HepG2 (cell line): Measurements from ENCODE around the gene CCNYL1. TPM values are rescaled to one million over a fixed set of nuclear protein-coding genes. Genes with fewer than 3 reads are reported as not detected.
A peak's percentile ranks its signal among the peaks of the same experiment; 100 is the strongest.

ENCODE experiments used
- ATAC-seq: fragments of 200-7000 bp; cut with Tn5 transposase; 3 replicates; pipeline ENCODE4 v1.9.1; 2020; ENCODE audit warnings: mild to moderate bottlenecking, moderate library complexity
- BruUV-seq: library from RNA; stranded (reverse); fragments of 400-500 nt; replicated peaks from 2 replicates; lab custom pipeline; 2021; lab: Mats Ljungman, UMichigan
- CTCF ChIA-PET: fragments of 300-600 bp; formaldehyde crosslinking; extraction: SDS; loops from one replicate; lab custom pipeline; 2021; ENCODE audit warnings: low total read pairs, inconsistent platforms, low intra/inter-chr PET ratio; lab: Yijun Ruan, JAX
- POLR2A ChIA-PET: fragments of 350-600 bp; sonication (Branson Sonifier 250); formaldehyde crosslinking; loops from one replicate; lab custom pipeline; 2020; ENCODE audit warnings: antibody characterized with exemption, inconsistent platforms; lab: Yijun Ruan, JAX
- DNase-seq: peaks from one replicate; pipeline ENCODE4 v3.0.0-alpha.2; 2015; ENCODE audit warnings: low spot score
- FAIRE-seq: peaks from 3 replicates; lab custom pipeline; 2011; peaks lifted over from hg19 to GRCh38; lab: Jason Lieb, UNC
- H2AFZ ChIP-seq: one replicate; pipeline ENCODE4 v1.6.1; 2011; ENCODE audit warnings: low read length, inconsistent platforms
- H3K27ac ChIP-seq: fragments of 300-600 bp; 3 replicates; pipeline ENCODE4 v1.8.0; 2011; ENCODE audit warnings: mixed run types, mild to moderate bottlenecking, mixed read lengths, low read length, inconsistent platforms; ENCODE audit not compliant: insufficient read depth; ENCODE audit errors: extremely low read length
- H3K27me3 ChIP-seq, 2 experiments: fragments of 200-600 bp in 1 of 2; 2 replicates in 1 of 2; 3 replicates in 1 of 2; pipeline versions ENCODE4 v1.6.0 to v1.8.0; 2011; ENCODE audit warnings: low read length in 2 of 2, mild to moderate bottlenecking in 2 of 2, moderate library complexity in 2 of 2, inconsistent platforms in 1 of 2; ENCODE audit not compliant: insufficient read depth in 2 of 2, control insufficient read depth in 1 of 2
- H3K36me3 ChIP-seq, 2 experiments: fragments of 200-600 bp in 1 of 2; replicated peaks in 1 of 2; 2 replicates in 1 of 2; 3 replicates in 1 of 2; pipeline versions ENCODE4 v1.5.1 to v1.8.0; 2011; ENCODE audit warnings: low read length in 2 of 2, inconsistent platforms in 1 of 2; ENCODE audit not compliant: insufficient read depth in 2 of 2, control insufficient read depth in 1 of 2
- H3K4me1 ChIP-seq: 2 replicates; pipeline ENCODE4 v1.5.1; 2012; ENCODE audit warnings: low read length, inconsistent platforms; ENCODE audit not compliant: insufficient read depth
- H3K4me2 ChIP-seq: 2 replicates; pipeline ENCODE4 v1.6.0; 2011; ENCODE audit warnings: low read depth, low read length, inconsistent platforms
- H3K4me3 ChIP-seq, 3 experiments: fragments of 200-600 bp in 1 of 3; sonication (generic), shearing (Covaris generic) in 1 of 3; replicated peaks in 1 of 3; 2 replicates each; pipeline ENCODE4 v1.5.1; 2011 to 2016; ENCODE audit warnings: low read length in 3 of 3, inconsistent platforms in 2 of 3, low read depth in 2 of 3, mild to moderate bottlenecking in 2 of 3, control low read depth in 1 of 3, mixed read lengths in 1 of 3; ENCODE audit not compliant: insufficient read depth in 1 of 3
- H3K79me2 ChIP-seq: one replicate; pipeline ENCODE4 v1.6.1; 2011; ENCODE audit warnings: low read length, inconsistent platforms; ENCODE audit not compliant: insufficient read depth
- H3K9ac ChIP-seq: 2 replicates; pipeline ENCODE4 v1.6.0; 2011; ENCODE audit warnings: mild to moderate bottlenecking, low read depth, low read length, inconsistent platforms; ENCODE audit not compliant: insufficient read depth
- H3K9me3 ChIP-seq: 2 replicates; pipeline ENCODE4 v1.5.1; 2012; ENCODE audit warnings: mild to moderate bottlenecking, low read length
- H4K20me1 ChIP-seq: 2 replicates; pipeline ENCODE4 v1.6.0; 2011; ENCODE audit warnings: inconsistent platforms, mild to moderate bottlenecking, low read length, moderate library complexity; ENCODE audit not compliant: insufficient read depth
- BHLHE40 ChIP-seq: IDR thresholded peaks from 2 replicates; pipeline ENCODE4 v1.6.1; 2011; ENCODE audit warnings: low read length, improper control_type of control experiment
- DR1 ChIP-seq: sonication (generic); formaldehyde crosslinking; IDR thresholded peaks from 2 replicates; pipeline ENCODE4 v1.8.0; 2021; ENCODE audit warnings: mild to moderate bottlenecking, missing genetic modification reagents, inconsistent platforms
- GTF2F1 ChIP-seq: fragments of 150-350 bp; IDR thresholded peaks from 2 replicates; pipeline ENCODE4 v1.6.1; 2014; ENCODE audit warnings: low read length
- JUNB ChIP-seq: sonication (generic); formaldehyde crosslinking; IDR thresholded peaks from 2 replicates; pipeline ENCODE4 v1.8.0; 2022; ENCODE audit warnings: missing genetic modification reagents, mild to moderate bottlenecking, borderline replicate concordance
- NCOA2 ChIP-seq: sonication (generic); formaldehyde crosslinking; IDR thresholded peaks from 2 replicates; pipeline ENCODE4 v1.8.0; 2022; ENCODE audit warnings: inconsistent platforms
- PRPF4 ChIP-seq: fragments of 200-400 bp; formaldehyde crosslinking; IDR thresholded peaks from 2 replicates; pipeline ENCODE4 v1.6.1; 2016; ENCODE audit warnings: low read length, low read depth; ENCODE audit not compliant: poor library complexity, severe bottlenecking
- RFX1 ChIP-seq: fragments of 450-650 bp; IDR thresholded peaks from 2 replicates; pipeline ENCODE4 v1.6.1; 2017
- RFX3 ChIP-seq: IDR thresholded peaks from 2 replicates; pipeline ENCODE4 v1.6.1; 2016; ENCODE audit warnings: missing biosample characterization, missing genetic modification reagents
- SP1 ChIP-seq, 2 experiments: fragments of 450-650 bp in 1 of 2; sonication (generic) in 1 of 2; formaldehyde crosslinking in 1 of 2; IDR thresholded peaks; 2 replicates each; pipeline versions ENCODE4 v1.4.0 to v1.6.1; 2016 to 2020; ENCODE audit warnings: missing genetic modification reagents in 1 of 2
- SRF ChIP-seq: IDR thresholded peaks from 2 replicates; pipeline ENCODE4 v1.6.1; 2011; ENCODE audit warnings: mild to moderate bottlenecking, low read depth, low read length, moderate library complexity
- ZBTB37 ChIP-seq: sonication (generic); formaldehyde crosslinking; IDR thresholded peaks from 2 replicates; pipeline ENCODE4 v1.4.0; 2020; ENCODE audit warnings: mild to moderate bottlenecking, missing genetic modification reagents
- ZKSCAN1 ChIP-seq: fragments of 150-350 bp; IDR thresholded peaks from 2 replicates; pipeline ENCODE4 v1.6.1; 2014; ENCODE audit warnings: low read length
- ZNF275 ChIP-seq: sonication (generic); formaldehyde crosslinking; IDR thresholded peaks from 2 replicates; pipeline ENCODE4 v1.8.0; 2022; ENCODE audit warnings: missing genetic modification reagents, mild to moderate bottlenecking, inconsistent platforms, borderline replicate concordance
- ZNF362 ChIP-seq: sonication (generic); formaldehyde crosslinking; IDR thresholded peaks from 2 replicates; pipeline ENCODE4 v1.4.0; 2020; ENCODE audit warnings: missing genetic modification reagents, mild to moderate bottlenecking, borderline replicate concordance
- WGBS: methylation state at CpG from one replicate; pipeline ENCODE4 v1.1.6; 2017; ENCODE audit warnings: low lambda C conversion rate; 5-methylcytosine and 5-hydroxymethylcytosine counted together
- in situ Hi-C: cut with HindIII; loops from 2 replicates; pipeline ENCODE4 v1.10.0; 2017; ENCODE audit warnings: low pct_unique_long_range_greater_than_20kb; ENCODE audit not compliant: extremely low pct_ligation_motif_present
- intact Hi-C: fragments of 100-400 bp; cut with micrococcal nuclease; formaldehyde crosslinking; loops from one replicate; pipeline ENCODE4 v1.10.0; 2022; ENCODE audit not compliant: unreplicated experiment
- polyA plus RNA-seq, 8 experiments: library from polyadenylated mRNA; depleted of rRNA in 3 of 8; stranded (reverse) in 7 of 8; unstranded in 1 of 8; fragments of >200 nt; fragmentation: Illumina TruSeq in 4 of 8; extraction: Trizol in 4 of 8; gene quantifications; 2 replicates each; pipeline versions ENCODE4 v1.2.1 to v1.2.3, GENCODE V29; 2011 to 2016; ENCODE audit warnings: low read depth in 4 of 8, missing spikeins in 1 of 8, mixed read lengths in 1 of 8; ENCODE audit not compliant: insufficient read depth in 1 of 8
- total RNA-seq, 5 experiments: library from RNA; depleted of rRNA; stranded (reverse); fragments of >200 nt; fragmentation: Illumina TruSeq; extraction: Trizol; gene quantifications; 2 replicates each; pipeline ENCODE4 v1.2.3, GENCODE V29; 2016; ENCODE audit warnings: low read depth in 1 of 5

Gene CCNYL1
- total and polyA plus RNA-seq, 2 of the 13 experiments (the other 11 are each of a cell fraction or from before 2014, with no cell fraction given): 12.5 to 16.2 TPM

GRCh38 chr2:207771421-207771820 lies 60.0 kb downstream of the CCNYL1 start:
- DNase-seq (no peak), FAIRE-seq (no peak), ATAC-seq (no peak)
- H2AFZ ChIP-seq: no peak overlapping the region
- intact Hi-C loops: no loop called here
- in situ Hi-C loops: no loop called here
- peaks cover 55% of the 10 kb centered on the region for H3K4me1 ChIP-seq
- peaks cover 29% of the 10 kb centered on the region for H3K79me2 ChIP-seq
- ChIA-PET CTCF (no interaction called here), POLR2A (interaction anchor here (7.1 kb wide), 1 partner anchor 50 kb away, joined by 204 read pairs; no protein-coding TSS in a partner anchor)
- no peaks in the 10 kb centered on the region for H3K9me3 ChIP-seq
- no peak overlapping the region for H3K9ac ChIP-seq
- no peak overlapping the region for H3K4me2 ChIP-seq
- TF ChIP-seq JUNB (no peak), ZNF275 (CRISPR knock-in tag) (no peak)
- no peak overlapping the region for H3K27ac ChIP-seq
- H4K20me1 ChIP-seq: peaks cover 19% of the 10 kb centered on the region
- H3K27me3 ChIP-seq: no peaks in the 10 kb centered on the region; a peak in 1 of 5 replicates
- H3K36me3 ChIP-seq: peaks cover 10 to 14% of the 10 kb centered on the region in 2 experiments; a peak in 4 of 5 replicates
- H3K4me3 ChIP-seq: no peak overlapping the region
- WGBS: 95% methylated on average over 14 of the region's 14 CpGs
- BruUV-seq: no TSS peak

- ATAC-seq: no peak
- H3K79me2 ChIP-seq: peaks cover 21% of the 10 kb centered on the region
- intact Hi-C loops: no loop called here
- no peak overlapping the region for H3K27ac ChIP-seq
- no peaks in the 10 kb centered on the region; a peak in 1 of 5 replicates for H3K27me3 ChIP-seq
- in situ Hi-C loops: no loop called here
- H3K4me3 ChIP-seq: no peak overlapping the region
- H3K9ac ChIP-seq: no peak overlapping the region
- no peak overlapping the region for H3K4me2 ChIP-seq
- WGBS: 95% methylated on average over 13 of the region's 13 CpGs
- no peak for FAIRE-seq
- peaks cover 5 to 6% of the 10 kb centered on the region in 2 experiments; a peak in 4 of 5 replicates for H3K36me3 ChIP-seq
- ChIA-PET POLR2A (interaction anchor here (1.4 to 1.5 kb wide), 2 partner anchors 54 to 73 kb away, joined by 3 read pairs; no protein-coding TSS in a partner anchor), CTCF (no interaction called here)
- peaks cover 11% of the 10 kb centered on the region; the same call in 1 of the 2 replicates for H4K20me1 ChIP-seq
- DNase-seq: no peak
- H2AFZ ChIP-seq: no peak overlapping the region
- no peaks in the 10 kb centered on the region for H3K9me3 ChIP-seq
- peaks cover 56% of the 10 kb centered on the region for H3K4me1 ChIP-seq
- BruUV-seq: no TSS peak
- TF ChIP-seq PRPF4: no peak
- TF ChIP-seq GTF2F1: no peak
- no peak for TF ChIP-seq BHLHE40
- TF ChIP-seq ZKSCAN1: no peak
- peak; percentile 46; the same call in 1 of the 2 replicates for TF ChIP-seq ZNF362
- TF ChIP-seq RFX3: peak; percentile 50; the same call in 1 of the 2 replicates
- 0 out of 2 replicates have a peak, but pooled peaks have one; percentile 27 for TF ChIP-seq NCOA2 (CRISPR knock-in tag)
- peak; percentile 44 for TF ChIP-seq RFX1
- TF ChIP-seq ZBTB37: no peak
- TF ChIP-seq SRF: peak; percentile 75; the same call in 1 of the 2 replicates
- no peak for TF ChIP-seq DR1 (CRISPR knock-in tag)
- TF ChIP-seq SP1 (IDR thresholded peaks at IDR 0.05): no peak
- TF ChIP-seq SP1 (CRISPR knock-in tag; IDR thresholded peaks at IDR 0.05): peak; percentile 47; the same call in 1 of the 2 replicates
Observed at GRCh38 chr2:207772081-207772843, 60.8 kb downstream of the CCNYL1 start.
